Trophoblast cell (in vitro differentiated cells and primary cell): ENCODE results near the gene PFDN6. TPM values are rescaled to one million over a fixed set of nuclear protein-coding genes. Genes with fewer than 3 reads are reported as not detected.

Source experiments
- DNase-seq, 2 donors: peaks; one replicate each; pipeline ENCODE4 v3.0.0-alpha.2; 2016
- H2AFZ ChIP-seq: 2 replicates; pipeline ENCODE4 v1.6.1; 2013; ENCODE audit warnings: low read length, moderate library complexity, mild to moderate bottlenecking; ENCODE audit not compliant: insufficient read depth, poor library complexity
- H2AK5ac ChIP-seq: 2 replicates; pipeline ENCODE4 v1.6.1; 2013; ENCODE audit warnings: mild to moderate bottlenecking, low read length
- H2BK120ac ChIP-seq: 2 replicates; pipeline ENCODE4 v1.6.1; 2013; ENCODE audit warnings: low read length, mild to moderate bottlenecking, moderate library complexity; ENCODE audit not compliant: insufficient read depth, poor library complexity
- H2BK12ac ChIP-seq: 2 replicates; pipeline ENCODE4 v1.6.1; 2013; ENCODE audit warnings: mild to moderate bottlenecking, low read length, moderate library complexity
- H2BK5ac ChIP-seq: 2 replicates; pipeline ENCODE4 v1.6.1; 2013; ENCODE audit warnings: low read length, low read depth, moderate library complexity, mild to moderate bottlenecking; ENCODE audit not compliant: poor library complexity
- H3K14ac ChIP-seq: 2 replicates; pipeline ENCODE4 v1.6.1; 2013; ENCODE audit warnings: mild to moderate bottlenecking, low read length
- H3K18ac ChIP-seq: 2 replicates; pipeline ENCODE4 v1.6.1; 2013; ENCODE audit warnings: mild to moderate bottlenecking, low read length
- H3K23ac ChIP-seq: 2 replicates; pipeline ENCODE4 v1.6.1; 2013; ENCODE audit warnings: low read length
- H3K27ac ChIP-seq: 2 replicates; pipeline ENCODE4 v1.5.1; 2013; ENCODE audit warnings: low read depth, mild to moderate bottlenecking, inconsistent platforms, low read length, moderate library complexity
- H3K27me3 ChIP-seq: 2 replicates; pipeline ENCODE4 v1.6.1; 2013; ENCODE audit warnings: inconsistent platforms, mild to moderate bottlenecking, low read length, moderate library complexity; ENCODE audit not compliant: insufficient read depth
- H3K36me3 ChIP-seq, 2 experiments: 1 replicate in 1 of 2; 2 replicates in 1 of 2; pipeline ENCODE4 v1.6.1; 2013; ENCODE audit warnings: low read length in 2 of 2, mild to moderate bottlenecking in 2 of 2, moderate library complexity in 1 of 2; ENCODE audit not compliant: insufficient read depth in 2 of 2, control insufficient read depth in 1 of 2
- H3K4ac ChIP-seq: 2 replicates; pipeline ENCODE4 v1.6.1; 2013; ENCODE audit warnings: low read depth, mild to moderate bottlenecking, low read length, moderate library complexity
- H3K4me1 ChIP-seq, 2 experiments: 1 replicate in 1 of 2; 2 replicates in 1 of 2; pipeline ENCODE4 v1.6.1; 2013; ENCODE audit warnings: low read length in 2 of 2, mild to moderate bottlenecking in 2 of 2, moderate library complexity in 1 of 2; ENCODE audit not compliant: insufficient read depth in 2 of 2, control insufficient read depth in 1 of 2
- H3K4me2 ChIP-seq: 2 replicates; pipeline ENCODE4 v1.6.1; 2013; ENCODE audit warnings: inconsistent platforms, mild to moderate bottlenecking, low read length, moderate library complexity
- H3K4me3 ChIP-seq: 2 replicates; pipeline ENCODE4 v1.5.1; 2013; ENCODE audit warnings: mild to moderate bottlenecking, low read depth, low read length, inconsistent platforms
- H3K79me1 ChIP-seq: one replicate; pipeline ENCODE4 v1.6.1; 2013; ENCODE audit warnings: low read length
- H3K79me2 ChIP-seq: 2 replicates; pipeline ENCODE4 v1.6.1; 2013; ENCODE audit warnings: low read length, mild to moderate bottlenecking; ENCODE audit not compliant: control insufficient read depth, insufficient read depth, poor library complexity
- H3K9ac ChIP-seq: 2 replicates; pipeline ENCODE4 v1.6.1; 2013; ENCODE audit warnings: mild to moderate bottlenecking, low read length
- H3K9me3 ChIP-seq: 2 replicates; pipeline ENCODE4 v1.6.1; 2013; ENCODE audit warnings: low read depth, mild to moderate bottlenecking, control low read depth, inconsistent platforms, low read length; ENCODE audit not compliant: insufficient read depth
- H4K12ac ChIP-seq: 2 replicates; pipeline ENCODE4 v1.6.1; 2013; ENCODE audit warnings: low read depth, mild to moderate bottlenecking, low read length, moderate library complexity
- H4K8ac ChIP-seq: 2 replicates; pipeline ENCODE4 v1.6.1; 2013; ENCODE audit warnings: low read depth, mild to moderate bottlenecking, low read length, moderate library complexity
- H4K91ac ChIP-seq: one replicate; pipeline ENCODE4 v1.6.1; 2013; ENCODE audit warnings: low read depth, mild to moderate bottlenecking, low read length, moderate library complexity
- WGBS: extraction: QIAGEN DNeasy Blood & Tissue Kit; methylation state at CpG from one replicate; pipeline ENCODE4 v1.1.7; 2013; ENCODE audit warnings: missing lambda C conversion rate; ENCODE audit not compliant: insufficient read length, insufficient coverage; ENCODE audit errors: extremely low coverage; 5-methylcytosine and 5-hydroxymethylcytosine counted together
- polyA plus RNA-seq: library from polyadenylated mRNA; stranded (reverse); fragments of 200-250 nt; gene quantifications from 2 replicates; pipeline ENCODE4 v1.2.3, GENCODE V29; 2013

PFDN6 gene
- 67.7 and 69.0 TPM in 2 replicates for polyA plus RNA-seq

GRCh38 chr6:33288921-33289783 is at the start of gene PFDN6, which contains the start of gene WDR46:
PFDN6 (plus strand) TSS chr6:33289601; CDS start chr6:33289857, 256 bp downstream.
WDR46 (minus strand) TSS chr6:33289239; CDS start chr6:33289170, 69 bp downstream.
- H3K79me2 ChIP-seq = peaks cover 6% of the 10 kb centered on the region
- H2BK5ac ChIP-seq = peak within 1 kb of the TSS; percentile 70
- peak within 1 kb of the TSS; percentile 82 for H3K14ac ChIP-seq
- H2BK12ac ChIP-seq = no peak within 1 kb of the TSS
- peak within 1 kb of the TSS; percentile 55 for H4K91ac ChIP-seq
- H2AFZ ChIP-seq = peak within 1 kb of the TSS; percentile 79
- H3K18ac ChIP-seq = peak within 1 kb of the TSS; percentile 64
- peak within 1 kb of the TSS; percentile 94 for H3K9ac ChIP-seq
- no CpG with 5 or more reads among the region's 43 CpGs for WGBS
- H3K4me2 ChIP-seq = peak within 1 kb of the TSS; percentile 92
- H3K27me3 ChIP-seq = no peaks in the 10 kb centered on the region
- H3K27ac ChIP-seq = peak within 1 kb of the TSS; percentile 12
- H3K23ac ChIP-seq = no peak within 1 kb of the TSS
- H3K4ac ChIP-seq = peak within 1 kb of the TSS; percentile 71
- DNase-seq = peak; percentile 82 to 89
- H2AK5ac ChIP-seq = peak within 1 kb of the TSS; percentile 49
- H3K36me3 ChIP-seq = peaks cover 37 to 55% of the 10 kb centered on the region in 2 experiments
- H2BK120ac ChIP-seq = peak within 1 kb of the TSS; percentile 54
- H4K8ac ChIP-seq = peak within 1 kb of the TSS; percentile 85
- H3K79me1 ChIP-seq = peaks cover 6% of the 10 kb centered on the region
- peaks cover 1% of the 10 kb centered on the region for H3K9me3 ChIP-seq
- H3K4me1 ChIP-seq = peaks cover 10 to 13% of the 10 kb centered on the region in 2 experiments
- peak within 1 kb of the TSS; percentile 81 for H4K12ac ChIP-seq
- peak within 1 kb of the TSS; percentile 89 for H3K4me3 ChIP-seq

- no peak overlapping the region for H3K4me3 ChIP-seq
- H3K4me2 ChIP-seq = no peak overlapping the region
- no peak overlapping the region for H4K8ac ChIP-seq
- no peaks in the 10 kb centered on the region for H3K36me3 ChIP-seq
- no peak overlapping the region for H3K27ac ChIP-seq
- no peak overlapping the region for H2AFZ ChIP-seq
- H4K12ac ChIP-seq = no peak overlapping the region
- DNase-seq = no peak
- no peaks in the 10 kb centered on the region for H3K27me3 ChIP-seq
- H4K91ac ChIP-seq = no peak overlapping the region
- H2AK5ac ChIP-seq = no peak overlapping the region
- H3K79me2 ChIP-seq = no peaks in the 10 kb centered on the region
- no peak overlapping the region for H2BK120ac ChIP-seq
- no peak overlapping the region for H3K18ac ChIP-seq
- H3K79me1 ChIP-seq = no peaks in the 10 kb centered on the region
- H3K14ac ChIP-seq = no peak overlapping the region
- no peaks in the 10 kb centered on the region for H3K4me1 ChIP-seq
- no CpG with 5 or more reads among the region's 3 CpGs for WGBS
- no peak overlapping the region for H3K9ac ChIP-seq
- no peak overlapping the region for H2BK12ac ChIP-seq
- no peaks in the 10 kb centered on the region for H3K9me3 ChIP-seq
- H3K4ac ChIP-seq = no peak overlapping the region
- H2BK5ac ChIP-seq = no peak overlapping the region
- no peak overlapping the region for H3K23ac ChIP-seq
Observed at GRCh38 chr6:33241968-33242367, 47.4 kb upstream of the PFDN6 start.

- Histone ChIP-seq H3K79me2 (no peaks in the 10 kb centered on the region), H2AFZ (no peak overlapping the region), H3K9me3 (no peaks in the 10 kb centered on the region), H3K79me1 (no peaks in the 10 kb centered on the region), H3K27me3 (no peaks in the 10 kb centered on the region), H3K4ac (no peak overlapping the region), H4K12ac (no peak overlapping the region), H3K23ac (no peak overlapping the region), H2BK5ac (no peak overlapping the region), H3K18ac (no peak overlapping the region), H4K8ac (no peak overlapping the region), H3K27ac (no peak overlapping the region), H3K4me3 (no peak overlapping the region), H3K36me3 (no peaks in the 10 kb centered on the region), H2AK5ac (no peak overlapping the region), H2BK120ac (no peak overlapping the region), H4K91ac (no peak overlapping the region), H3K4me2 (no peak overlapping the region), H2BK12ac (no peak overlapping the region), H3K4me1 (peaks cover 1 to 2% of the 10 kb centered on the region in 2 experiments), H3K9ac (no peak overlapping the region), H3K14ac (no peak overlapping the region)
- no CpG with 5 or more reads among the region's 1 CpG for WGBS
- no peak for DNase-seq
Observed at GRCh38 chr6:33243476-33243875, 45.9 kb upstream of the PFDN6 start.

- Histone ChIP-seq H3K23ac (no peak overlapping the region), H4K12ac (no peak overlapping the region)
Observed at GRCh38 chr6:33247977-33248642, 41.3 kb upstream of the PFDN6 start.

More at GRCh38 chr6:33247977-33248642, 41.3 kb upstream of the PFDN6 start:
- H3K9me3 ChIP-seq = no peaks in the 10 kb centered on the region
- H3K36me3 ChIP-seq = peaks cover 5% of the 10 kb centered on the region in 2 experiments
- H3K79me2 ChIP-seq = no peaks in the 10 kb centered on the region
- DNase-seq = peak; percentile 75 to 92
- peaks cover 6% of the 10 kb centered on the region for H3K79me1 ChIP-seq
- H2BK120ac ChIP-seq = no peak overlapping the region
- no peak overlapping the region for H4K91ac ChIP-seq
- peaks cover 12 to 14% of the 10 kb centered on the region in 2 experiments for H3K4me1 ChIP-seq
- H3K4ac ChIP-seq = no peak overlapping the region
- no peak overlapping the region for H3K18ac ChIP-seq
- no peak overlapping the region for H2BK12ac ChIP-seq
- H2AK5ac ChIP-seq = no peak overlapping the region
- no peak overlapping the region for H4K8ac ChIP-seq
- H3K4me3 ChIP-seq = no peak overlapping the region
- H3K27me3 ChIP-seq = no peaks in the 10 kb centered on the region
- no peak overlapping the region for H3K14ac ChIP-seq
- H2BK5ac ChIP-seq = no peak overlapping the region
- H3K4me2 ChIP-seq = peak overlapping the region; percentile 91
- WGBS = no CpG with 5 or more reads among the region's 28 CpGs
- no peak overlapping the region for H3K27ac ChIP-seq
- no peak overlapping the region for H3K9ac ChIP-seq
- peak overlapping the region; percentile 71 for H2AFZ ChIP-seq
